ENCODE measurements around the gene ADAM10. TPM values are rescaled to one million over a fixed set of nuclear protein-coding genes. Genes with fewer than 3 reads are reported as not detected.

Gene ADAM10
- total and polyA plus RNA-seq, 5 experiments from 2014 or later, result 96.4 to 150 (median 108) TPM

DNA sequence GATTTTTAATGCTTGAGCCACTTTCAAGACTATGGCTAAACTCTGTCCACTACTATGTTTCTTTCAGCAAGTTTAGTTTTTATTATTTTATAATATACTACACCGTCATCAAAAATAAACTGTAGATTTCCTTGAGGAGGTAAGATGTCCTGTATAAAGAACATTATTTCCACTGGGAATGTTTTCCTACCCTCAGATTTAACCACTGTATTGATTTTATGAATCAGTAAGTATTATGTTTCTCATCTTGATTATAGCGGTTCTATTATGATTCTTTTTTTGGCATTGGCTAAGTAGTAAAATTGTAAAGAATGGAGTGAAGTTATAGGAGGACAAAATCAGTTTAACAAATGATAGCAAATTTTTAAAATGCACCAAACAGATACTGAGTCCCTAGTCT is 44.4 kb downstream of the ADAM10 start:
- Mint-ChIP-seq H3K27me3 (no peaks in the 10 kb centered on the region), H3K27ac (no peak overlapping the region), H3K4me3 (no peak overlapping the region), H3K36me3 (peaks cover 19 to 63% (median 45%) of the 10 kb centered on the region in 3 donors), H3K4me1 (peaks cover 17 to 75% (median 41%) of the 10 kb centered on the region in 4 donors), H3K9me3 (peaks cover 0 to 25% (median 8%) of the 10 kb centered on the region in 9 donors)
- ATAC-seq (no peak), DNase-seq (no peak)
- POLR2A ChIA-PET, result no interaction called here

DNA sequence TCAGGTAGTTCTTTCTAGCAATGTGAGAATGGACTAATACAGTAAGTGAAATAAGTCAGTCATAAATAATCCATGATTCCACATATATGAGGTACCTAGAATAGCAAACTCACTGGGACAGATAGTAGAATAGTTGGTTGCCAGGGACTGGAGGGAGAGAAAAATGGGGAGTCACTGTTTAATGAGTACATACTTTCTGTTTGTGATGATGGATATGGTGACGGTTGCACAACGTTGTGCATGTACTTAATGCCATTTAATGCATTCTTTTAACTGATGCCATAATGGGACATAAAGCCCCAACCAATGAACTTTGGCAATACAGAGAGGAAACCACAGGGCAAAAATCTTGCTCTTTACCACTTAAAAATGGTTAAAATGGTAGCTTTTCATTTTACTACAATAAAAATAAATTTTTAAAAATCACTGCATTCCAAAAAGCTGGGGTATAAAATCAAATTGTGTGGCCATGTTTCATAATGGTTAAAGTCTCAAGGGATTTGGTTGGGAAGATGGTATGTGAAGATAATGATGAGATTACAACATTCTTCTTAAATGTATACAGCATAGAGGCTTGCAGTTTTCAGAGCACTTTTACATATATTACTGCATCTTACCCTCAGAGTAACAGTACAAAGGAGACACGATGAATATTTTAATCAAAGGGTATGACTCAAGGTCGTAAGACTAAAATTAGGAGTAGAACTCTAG is 45.2 kb downstream of the ADAM10 start:
- Mint-ChIP-seq H3K9me3 (peaks cover 0 to 33% (median 14%) of the 10 kb centered on the region in 9 donors), H3K36me3 (peaks cover 24 to 69% (median 52%) of the 10 kb centered on the region in 3 donors), H3K27me3 (no peaks in the 10 kb centered on the region), H3K4me3 (no peak overlapping the region), H3K27ac (peak overlapping the region in 2 of 10 donors; percentile 53), H3K4me1 (peaks cover 17 to 81% (median 45%) of the 10 kb centered on the region in 4 donors)
- POLR2A ChIA-PET, result no interaction called here
- no peak for ATAC-seq
- DNase-seq, result no peak

DNA sequence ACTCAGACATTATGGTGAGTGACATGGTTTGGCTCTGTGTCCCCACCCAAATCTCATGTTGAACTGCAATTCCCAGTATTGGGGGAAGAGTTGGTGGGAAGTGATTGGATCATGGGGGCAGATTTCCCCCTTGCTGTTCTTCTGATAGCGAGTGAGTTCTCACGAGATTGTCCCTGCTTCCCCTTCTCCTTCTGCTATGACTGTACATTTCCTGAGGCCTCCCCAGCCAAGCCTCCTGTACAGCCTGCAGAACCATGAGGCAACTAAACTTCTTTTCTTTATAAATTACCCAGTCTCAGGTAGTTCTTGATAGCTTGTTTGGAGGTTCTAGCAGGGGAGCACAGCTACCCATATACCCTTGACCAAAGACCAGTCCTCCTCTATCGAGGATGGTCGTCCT is 45.9 kb downstream of the ADAM10 start:
- peak overlapping the region in 3 of 10 donors; percentile 16 to 53 (median 43) for H3K27ac Mint-ChIP-seq

DNA sequence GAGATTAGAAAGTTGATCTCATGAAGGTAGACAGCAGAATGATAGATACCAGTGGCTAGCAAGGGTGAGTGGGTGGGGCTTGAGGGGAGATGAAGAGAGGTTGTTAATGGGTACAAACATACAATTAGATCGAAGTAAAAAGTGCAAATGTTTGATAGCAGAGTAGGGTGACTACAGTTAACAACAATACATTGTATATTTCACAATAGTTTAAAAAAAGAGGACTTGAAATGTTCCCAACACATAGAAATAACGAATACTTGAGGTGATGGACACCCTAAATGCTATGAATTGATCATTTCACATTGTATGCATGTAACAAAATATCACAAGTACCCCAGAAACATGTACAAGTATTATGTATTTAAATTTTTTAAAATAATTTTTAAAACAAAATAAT is 47.3 kb downstream of the ADAM10 start:
- POLR2A ChIA-PET, result no interaction called here
- Mint-ChIP-seq H3K36me3 (peaks cover 31 to 65% (median 55%) of the 10 kb centered on the region in 3 donors), H3K4me3 (no peak overlapping the region), H3K9me3 (peaks cover 0 to 43% (median 16%) of the 10 kb centered on the region in 9 donors), H3K27me3 (no peaks in the 10 kb centered on the region), H3K27ac (no peak overlapping the region), H3K4me1 (peaks cover 27 to 80% (median 54%) of the 10 kb centered on the region in 4 donors)
- ATAC-seq (no peak), DNase-seq (no peak)

More for the DNA sequence above, 45.9 kb downstream of the ADAM10 start:
- no peak for DNase-seq
- peak overlapping the region in 2 of 10 donors; percentile 2 to 41 for H3K4me3 Mint-ChIP-seq
- no peak for ATAC-seq
- peaks cover 31 to 70% (median 58%) of the 10 kb centered on the region in 3 donors for H3K36me3 Mint-ChIP-seq
- peaks cover 0 to 40% (median 16%) of the 10 kb centered on the region in 9 donors for H3K9me3 Mint-ChIP-seq
- H3K4me1 Mint-ChIP-seq, result peaks cover 23 to 81% (median 51%) of the 10 kb centered on the region in 4 donors
- POLR2A ChIA-PET, result interaction anchor here (0.6 kb wide), 1 partner anchor 293 kb away, joined by 3 read pairs; no protein-coding TSS in a partner anchor
- no peaks in the 10 kb centered on the region for H3K27me3 Mint-ChIP-seq

DNA sequence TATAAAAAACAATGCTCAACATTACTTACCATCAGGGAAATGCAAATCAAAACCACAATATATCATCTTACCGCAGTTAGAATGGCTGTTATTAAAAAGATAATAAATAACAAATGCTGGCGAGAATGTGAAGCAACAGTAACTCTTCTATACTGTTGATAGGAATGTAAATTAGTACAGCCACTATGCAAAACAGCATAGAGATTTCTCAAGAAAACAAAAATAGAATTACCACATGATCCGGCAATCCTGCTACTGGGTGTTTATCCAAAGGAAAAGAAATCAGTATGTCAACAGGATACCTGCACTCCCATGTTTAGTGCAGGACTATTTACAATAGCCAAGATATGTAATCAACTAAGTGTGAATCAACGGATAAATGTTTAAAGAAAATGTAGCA is 48.1 kb downstream of the ADAM10 start:
- peaks cover 31 to 56% (median 55%) of the 10 kb centered on the region in 3 donors for H3K36me3 Mint-ChIP-seq
- peaks cover 31 to 80% (median 60%) of the 10 kb centered on the region in 4 donors for H3K4me1 Mint-ChIP-seq
- H3K27me3 Mint-ChIP-seq, result no peaks in the 10 kb centered on the region
- H3K27ac Mint-ChIP-seq, result no peak overlapping the region
- POLR2A ChIA-PET, result no interaction called here
- peaks cover 0 to 43% (median 16%) of the 10 kb centered on the region in 9 donors for H3K9me3 Mint-ChIP-seq
- DNase-seq, result no peak
- no peak overlapping the region for H3K4me3 Mint-ChIP-seq
- no peak for ATAC-seq

DNA sequence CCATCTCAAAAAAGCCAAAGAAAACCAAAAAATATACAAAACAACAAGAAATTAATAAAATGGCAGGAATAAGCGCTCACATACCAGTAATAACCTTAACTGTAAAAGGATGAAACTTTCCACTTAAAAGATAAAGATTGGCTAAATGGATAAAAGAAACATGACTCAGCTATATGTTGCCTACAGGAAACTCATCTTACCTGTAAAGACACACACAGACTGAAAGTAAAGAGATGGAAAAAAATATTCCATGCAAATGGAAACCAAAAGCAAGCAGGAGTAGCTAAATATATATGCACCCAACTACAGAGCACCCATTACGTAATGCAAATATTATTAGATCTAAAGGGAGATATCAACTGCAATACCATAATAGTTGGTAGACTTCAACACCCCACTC is 49.7 kb downstream of the ADAM10 start:
- Mint-ChIP-seq H3K4me1 (peaks cover 30 to 77% (median 68%) of the 10 kb centered on the region in 4 donors), H3K27me3 (no peaks in the 10 kb centered on the region), H3K27ac (peak overlapping the region in 1 of 10 donors; percentile 74), H3K4me3 (peak overlapping the region in 4 of 10 donors; percentile 6 to 10 (median 8)), H3K36me3 (peaks cover 31 to 55% (median 54%) of the 10 kb centered on the region in 3 donors), H3K9me3 (peaks cover 0 to 43% (median 16%) of the 10 kb centered on the region in 9 donors)
- ATAC-seq (no peak), DNase-seq (no peak)
- POLR2A ChIA-PET, result no interaction called here

DNA sequence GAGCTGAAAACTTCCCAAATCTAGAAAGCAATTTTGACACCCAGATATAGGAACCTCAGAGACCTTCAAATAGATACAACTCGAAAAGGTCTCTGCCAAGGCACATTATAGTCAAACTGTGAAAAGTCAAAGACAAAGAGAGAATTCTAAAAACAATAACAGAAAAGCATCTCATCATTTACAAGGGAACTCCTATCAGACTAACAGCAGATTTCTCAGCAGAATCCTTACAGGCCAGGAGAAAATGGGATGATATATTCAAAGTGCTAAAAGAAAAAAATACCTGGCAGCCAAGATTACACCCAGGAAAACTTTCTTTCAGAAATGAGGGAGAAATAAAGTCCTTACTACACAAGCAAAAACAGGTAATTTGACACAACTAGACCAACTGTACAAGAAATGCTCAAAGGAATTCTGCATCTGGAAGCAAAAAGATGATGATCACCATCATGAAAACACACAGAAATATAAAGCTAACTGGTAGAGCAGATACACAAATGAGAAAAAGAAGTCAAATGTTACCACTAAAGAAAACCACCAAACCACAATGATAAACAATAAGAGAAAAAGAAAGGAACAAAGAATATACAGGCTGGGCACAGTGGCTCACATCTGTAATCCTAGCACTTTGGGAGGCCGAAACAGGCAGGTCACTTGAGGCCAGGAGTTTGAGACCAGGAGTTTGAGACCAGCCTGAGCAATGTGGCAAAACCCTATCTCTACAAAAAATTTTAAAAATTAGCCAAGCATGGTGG is 50.4 kb downstream of the ADAM10 start:
- H3K27ac Mint-ChIP-seq, result peak overlapping the region in 6 of 10 donors; percentile 28 to 83 (median 58)
- H3K36me3 Mint-ChIP-seq, result peaks cover 29 to 53% (median 50%) of the 10 kb centered on the region in 3 donors
- no peaks in the 10 kb centered on the region for H3K27me3 Mint-ChIP-seq
- POLR2A ChIA-PET, result interaction anchor here (0.7 kb wide), 1 partner anchor 51 kb away, joined by 3 read pairs; the partner anchor contains the start of gene ADAM10
- peaks cover 0 to 38% (median 16%) of the 10 kb centered on the region in 9 donors for H3K9me3 Mint-ChIP-seq
- H3K4me3 Mint-ChIP-seq, result peak overlapping the region in 8 of 10 donors; percentile 4 to 57 (median 40)
- H3K4me1 Mint-ChIP-seq, result peaks cover 32 to 82% (median 72%) of the 10 kb centered on the region in 4 donors
- ATAC-seq (no peak), DNase-seq (no peak)

DNA sequence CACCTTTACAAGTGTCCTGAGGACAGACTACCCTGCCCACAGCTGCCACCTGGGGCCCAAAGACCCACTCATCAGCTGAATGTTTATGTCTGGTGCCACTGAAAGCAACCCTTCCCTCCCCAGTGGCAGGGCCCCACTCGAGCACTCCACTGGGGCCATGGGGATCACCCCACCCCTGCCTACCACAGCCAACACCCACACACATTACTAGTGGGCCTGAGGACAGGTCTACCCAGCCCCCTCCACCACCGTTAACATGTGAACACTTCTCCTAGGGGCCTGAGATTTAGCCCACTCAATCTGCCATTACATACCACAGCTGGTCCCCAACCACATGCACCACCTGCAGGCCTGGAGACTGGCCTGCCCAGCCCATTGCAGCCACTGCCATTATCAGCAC is 52.3 kb downstream of the ADAM10 start:
- peaks cover 0 to 30% (median 16%) of the 10 kb centered on the region in 9 donors for H3K9me3 Mint-ChIP-seq
- ATAC-seq, result no peak
- H3K4me1 Mint-ChIP-seq, result peaks cover 34 to 83% (median 67%) of the 10 kb centered on the region in 4 donors
- no peaks in the 10 kb centered on the region for H3K27me3 Mint-ChIP-seq
- peak overlapping the region in 3 of 10 donors; percentile 14 to 47 (median 15) for H3K4me3 Mint-ChIP-seq
- peak overlapping the region in 2 of 10 donors; percentile 6 to 68 for H3K27ac Mint-ChIP-seq
- H3K36me3 Mint-ChIP-seq, result peaks cover 28 to 54% (median 50%) of the 10 kb centered on the region in 3 donors
- POLR2A ChIA-PET, result no interaction called here
- DNase-seq, result no peak

DNA sequence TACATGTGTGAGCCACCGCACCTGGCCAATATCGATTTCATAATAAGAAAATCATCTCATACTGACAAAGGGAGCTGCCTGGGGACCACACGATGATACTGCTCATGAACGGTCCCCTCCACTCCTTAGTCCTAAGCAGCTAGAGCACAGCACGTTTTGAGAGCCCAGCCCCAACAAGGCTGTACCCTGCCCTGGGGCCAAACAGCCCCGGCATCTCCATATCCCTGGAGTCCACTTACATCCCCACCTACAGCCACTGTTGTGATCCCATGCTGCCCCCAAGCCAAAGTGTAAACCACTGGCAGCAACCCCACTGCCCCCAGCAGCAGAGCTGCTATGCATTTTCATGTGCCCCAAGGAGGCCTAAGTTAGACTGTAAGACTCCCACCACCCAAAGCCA is 52.8 kb downstream of the ADAM10 start:
- ATAC-seq, result no peak

DNA sequence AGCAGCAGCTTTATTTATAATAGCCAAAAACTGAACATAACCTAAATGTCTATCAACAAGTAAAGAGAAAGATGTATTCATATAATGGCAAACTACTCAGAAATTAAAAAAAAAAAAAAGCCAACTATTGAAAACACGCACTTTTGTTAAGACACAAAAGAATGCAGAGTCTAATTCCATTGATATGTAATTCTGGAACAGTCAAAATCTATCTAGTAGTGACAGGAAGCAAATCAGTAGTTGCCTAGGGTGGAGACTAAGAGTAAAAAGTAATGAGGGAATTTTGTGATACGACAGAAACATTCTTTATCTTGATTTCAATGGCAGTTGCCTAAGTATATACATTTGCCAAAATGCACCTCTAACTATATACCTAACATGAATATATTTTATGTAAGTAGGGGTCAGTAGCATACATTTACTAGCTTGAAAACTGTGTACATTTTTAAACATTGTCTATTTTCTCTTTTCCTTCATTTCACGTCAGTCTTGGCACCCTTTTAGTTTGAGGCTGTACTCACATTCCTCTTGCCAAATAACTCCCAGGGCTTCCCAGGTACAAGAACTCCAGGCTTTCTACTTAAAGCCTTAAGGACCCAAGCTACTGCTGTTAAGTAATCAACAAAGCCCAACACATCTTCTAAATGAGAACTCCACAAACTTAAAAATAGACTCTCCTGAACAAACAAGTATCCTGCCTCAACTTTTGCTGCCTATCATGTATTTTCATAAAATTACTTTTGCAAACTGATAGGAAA is 54.7 kb downstream of the ADAM10 start:
- ATAC-seq, result no peak
- Mint-ChIP-seq H3K27ac (peak overlapping the region in 5 of 10 donors; percentile 15 to 45 (median 40)), H3K4me3 (peak overlapping the region in 1 of 10 donors; percentile 54), H3K36me3 (peaks cover 13 to 32% (median 30%) of the 10 kb centered on the region in 3 donors), H3K4me1 (peaks cover 41 to 86% (median 75%) of the 10 kb centered on the region in 4 donors), H3K27me3 (no peaks in the 10 kb centered on the region), H3K9me3 (peaks cover 0 to 19% (median 7%) of the 10 kb centered on the region in 9 donors)
- DNase-seq, result no peak
- POLR2A ChIA-PET, result no interaction called here

More for the DNA sequence above, 52.8 kb downstream of the ADAM10 start:
- Mint-ChIP-seq H3K4me1 (peaks cover 34 to 84% (median 68%) of the 10 kb centered on the region in 4 donors), H3K27me3 (no peaks in the 10 kb centered on the region), H3K27ac (peak overlapping the region in 4 of 10 donors; percentile 21 to 68 (median 38)), H3K9me3 (peaks cover 0 to 30% (median 16%) of the 10 kb centered on the region in 9 donors), H3K4me3 (peak overlapping the region in 3 of 10 donors; percentile 22 to 27 (median 24)), H3K36me3 (peaks cover 29 to 50% (median 47%) of the 10 kb centered on the region in 3 donors)
- POLR2A ChIA-PET, result no interaction called here
- DNase-seq, result no peak

DNA sequence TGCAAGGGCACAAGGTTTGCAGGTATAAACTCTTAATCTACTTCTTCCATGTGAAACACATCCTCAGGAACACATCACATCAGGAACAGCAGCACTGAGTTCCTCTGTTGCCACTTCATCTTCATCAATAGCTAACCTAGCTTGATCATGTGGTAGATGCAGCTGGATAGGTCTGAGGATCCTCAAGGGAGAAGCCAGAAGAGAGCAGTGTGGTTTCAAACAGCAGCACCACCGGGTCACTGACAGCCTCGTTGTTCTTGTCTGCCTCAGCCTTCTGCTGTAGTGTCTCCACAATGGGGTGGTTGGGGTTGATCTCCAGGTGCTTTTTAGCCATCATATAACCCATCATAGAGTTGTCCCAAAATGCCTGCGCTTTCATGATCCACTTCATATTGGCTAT is 58.8 kb downstream of the ADAM10 start:
- Mint-ChIP-seq H3K4me3 (peak overlapping the region in 3 of 10 donors; percentile 1 to 58 (median 9)), H3K9me3 (no peaks in the 10 kb centered on the region), H3K27ac (peak overlapping the region in 4 of 10 donors; percentile 13 to 55 (median 33)), H3K4me1 (peaks cover 36 to 83% (median 61%) of the 10 kb centered on the region in 4 donors), H3K27me3 (no peaks in the 10 kb centered on the region), H3K36me3 (peaks cover 5 to 18% (median 13%) of the 10 kb centered on the region in 3 donors)
- ATAC-seq (peak; percentile 50 to 62), DNase-seq (peak in 1 of 10 donors; percentile 10)
- POLR2A ChIA-PET, result interaction anchor here (0.5 to 0.9 kb wide), 2 partner anchors 11 to 724 kb away, joined by 3 read pairs; no protein-coding TSS in a partner anchor

DNA sequence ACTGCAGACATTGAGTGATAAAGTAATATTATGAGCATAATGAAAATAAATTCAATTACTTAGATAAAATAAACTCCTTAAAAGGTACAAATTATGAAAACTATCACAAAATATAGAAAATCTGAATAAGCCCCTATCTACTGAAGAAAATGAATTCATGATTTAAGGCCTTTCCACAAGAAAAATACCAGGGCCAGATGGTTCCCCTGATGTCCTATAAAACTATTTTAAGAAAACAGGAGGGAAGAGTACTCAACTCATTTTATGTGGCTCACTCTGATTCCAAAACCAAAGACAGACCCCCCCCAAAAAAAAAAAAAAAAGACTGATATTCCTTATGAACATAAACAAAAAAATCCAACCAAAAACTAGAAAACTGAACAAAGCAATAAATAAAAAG is 59.9 kb downstream of the ADAM10 start:
- Mint-ChIP-seq H3K4me3 (peak overlapping the region in 4 of 10 donors; percentile 39 to 67 (median 48)), H3K4me1 (peaks cover 34 to 75% (median 53%) of the 10 kb centered on the region in 4 donors), H3K9me3 (no peaks in the 10 kb centered on the region), H3K36me3 (peaks cover 5 to 19% (median 12%) of the 10 kb centered on the region in 3 donors), H3K27me3 (no peaks in the 10 kb centered on the region), H3K27ac (peak overlapping the region in 4 of 10 donors; percentile 21 to 63 (median 44))
- POLR2A ChIA-PET, result no interaction called here
- DNase-seq, result no peak
- ATAC-seq, result no peak

All from naive thymus-derived CD8-positive, alpha-beta T cell (primary cell).